Left lung (tissue), 10 donors: ENCODE results near the gene CCDC154. TPM values are rescaled to one million over a fixed set of nuclear protein-coding genes. Genes with fewer than 3 reads are reported as not detected.

Source experiments
- ATAC-seq: fragments of 200-7000 bp; cut with Tn5 transposase; one replicate; pipeline ENCODE4 v1.9.1; 2020; ENCODE audit warnings: moderate library complexity
- DNase-seq, 4 donors: peaks; one replicate each; pipeline ENCODE4 v3.0.0-alpha.2; 2013 to 2020
- H3K27ac ChIP-seq, 2 donors: fragments of 200-600 bp; sonication (generic) in 1 of 2; one replicate each; pipeline versions ENCODE4 v1.5.0 to v1.8.0; 2020 to 2021
- H3K27me3 ChIP-seq, 2 donors: fragments of 200-600 bp; sonication (generic) in 1 of 2; one replicate each; pipeline versions ENCODE4 v1.5.0 to v1.8.0; 2020 to 2021
- H3K36me3 ChIP-seq, 2 donors: fragments of 200-600 bp; sonication (generic) in 1 of 2; one replicate each; pipeline versions ENCODE4 v1.5.0 to v1.8.0; 2020 to 2021
- H3K4me1 ChIP-seq, 2 donors: fragments of 200-600 bp; one replicate each; pipeline ENCODE4 v1.8.0; 2021
- H3K4me3 ChIP-seq, 2 donors: fragments of 200-600 bp; sonication (generic) in 1 of 2; one replicate each; pipeline versions ENCODE4 v1.5.0 to v1.8.0; 2020 to 2021; ENCODE audit warnings: mild to moderate bottlenecking in 1 of 2
- H3K9me3 ChIP-seq, 2 donors: fragments of 200-600 bp; sonication (generic) in 1 of 2; one replicate each; pipeline versions ENCODE4 v1.5.0 to v1.8.0; 2020 to 2021
- CTCF ChIP-seq, 2 donors: fragments of 200-600 bp; sonication (generic) in 1 of 2; IDR thresholded peaks; one replicate each; pipeline versions ENCODE4 v1.5.0 to v1.8.0; 2021; ENCODE audit warnings: antibody characterized with exemption in 2 of 2
- intact Hi-C, 2 donors: fragments of 100-400 bp; cut with DNase I; formaldehyde crosslinking; loops; one replicate each; pipeline versions ENCODE4 v1.11.2 to v1.14.2; 2022
- polyA plus RNA-seq, 6 donors: library from polyadenylated mRNA; unstranded; fragments of 120-200 nt; gene quantifications; one replicate each; pipeline ENCODE4 v1.2.1, GENCODE V29; 2013; ENCODE audit not compliant: insufficient read length in 6 of 6
- total RNA-seq, 2 donors: library from RNA; stranded (reverse); fragmentation: NEBNext Ultra II Directional; extraction: Animal tissue kit (Norgen Biotek cat#: 25700); gene quantifications; one replicate each; pipeline ENCODE4 v1.2.1, GENCODE V29; 2021
- donor health status: DM: no; HTN: yes; CAD: no.
- donor health status: DM: no; HTN: no; CAD: no.

Gene CCDC154
- total and polyA plus RNA-seq, 8 donors = 1.5 to 11.8 (median 7.1) TPM

- H3K36me3 ChIP-seq = no peaks in the 10 kb centered on the region
- H3K27me3 ChIP-seq = peaks cover 0 to 63% of the 10 kb centered on the region in 2 donors
- no peak for ATAC-seq
- no peak for DNase-seq
- intact Hi-C loops = no loop called here
- H3K4me3 ChIP-seq = peak overlapping the region in 1 of 2 donors; percentile 13
- no peak overlapping the region for H3K27ac ChIP-seq
- no peak for TF ChIP-seq CTCF (IDR thresholded peaks at IDR 0.05)
- no peaks in the 10 kb centered on the region for H3K4me1 ChIP-seq
- H3K9me3 ChIP-seq = no peaks in the 10 kb centered on the region
Measured at GRCh38 chr16:1432388-1433262, 11.7 kb downstream of the CCDC154 start.

- peaks cover 0 to 63% of the 10 kb centered on the region in 2 donors for H3K27me3 ChIP-seq
- no peak for TF ChIP-seq CTCF (IDR thresholded peaks at IDR 0.05)
- DNase-seq (no peak), ATAC-seq (no peak)
- no peaks in the 10 kb centered on the region for H3K9me3 ChIP-seq
- no peak overlapping the region for H3K27ac ChIP-seq
- no peak overlapping the region for H3K4me3 ChIP-seq
- no peaks in the 10 kb centered on the region for H3K4me1 ChIP-seq
- H3K36me3 ChIP-seq = no peaks in the 10 kb centered on the region
- intact Hi-C loops = no loop called here
Measured at GRCh38 chr16:1431497-1432270, 12.7 kb downstream of the CCDC154 start.

- Histone ChIP-seq H3K4me1 (no peaks in the 10 kb centered on the region), H3K4me3 (no peak within 1 kb of the TSS), H3K9me3 (no peaks in the 10 kb centered on the region), H3K27me3 (peaks cover 0 to 63% of the 10 kb centered on the region in 2 donors), H3K36me3 (no peaks in the 10 kb centered on the region), H3K27ac (no peak within 1 kb of the TSS)
- ATAC-seq (no peak), DNase-seq (peak in 1 of 4 donors; percentile 54)
- intact Hi-C loops = no loop called here
- TF ChIP-seq CTCF (IDR thresholded peaks at IDR 0.05) = no peak
Measured at GRCh38 chr16:1430759-1431496, 13.4 kb downstream of the CCDC154 start, which contains the start of gene PERCC1. Gene PERCC1 (plus strand): TSS chr16:1431078. CDS start chr16:1432594, 1,516 bp downstream.

GRCh38 chr16:1430214-1430758 lies 14.1 kb downstream of the CCDC154 start:
- no peak for TF ChIP-seq CTCF (IDR thresholded peaks at IDR 0.05)
- intact Hi-C loops = no loop called here
- Histone ChIP-seq H3K27me3 (peaks cover 0 to 63% of the 10 kb centered on the region in 2 donors), H3K9me3 (no peaks in the 10 kb centered on the region), H3K4me1 (no peaks in the 10 kb centered on the region), H3K27ac (no peak overlapping the region), H3K36me3 (no peaks in the 10 kb centered on the region), H3K4me3 (no peak overlapping the region)
- no peak for DNase-seq
- ATAC-seq = no peak
